Gastroesophageal sphincter (tissue), 4 donors: ENCODE measurements around the gene BST2. TPM values are rescaled to one million over a fixed set of nuclear protein-coding genes. Genes with fewer than 3 reads are reported as not detected.

ENCODE experiments used
- ATAC-seq: fragments of 150-250 bp; one replicate; pipeline ENCODE4 v1.9.1; 2016; ENCODE audit warnings: mild to moderate bottlenecking, moderate library complexity
- H3K27ac ChIP-seq, 4 donors: fragments of 200-600 bp; sonication (generic) in 3 of 4; 1 replicate in 3 of 4; 2 replicates in 1 of 4; pipeline ENCODE4 v1.5.1; 2016 to 2019
- H3K27me3 ChIP-seq: fragments of 200-600 bp; sonication (generic); one replicate; pipeline ENCODE4 v1.5.1; 2019
- H3K36me3 ChIP-seq, 2 donors: fragments of 200-600 bp; sonication (generic); one replicate each; pipeline ENCODE4 v1.5.1; 2019; ENCODE audit warnings: control low read depth in 1 of 2
- H3K4me1 ChIP-seq, 3 donors: fragments of 200-600 bp; sonication (generic); 1 replicate in 2 of 3; 2 replicates in 1 of 3; pipeline ENCODE4 v1.5.1; 2016 to 2019; ENCODE audit warnings: control low read depth in 2 of 3
- H3K4me3 ChIP-seq, 2 donors: fragments of 200-600 bp; sonication (generic); one replicate each; pipeline ENCODE4 v1.5.1; 2019; ENCODE audit warnings: mild to moderate bottlenecking in 1 of 2, moderate library complexity in 1 of 2
- H3K9me3 ChIP-seq, 3 donors: fragments of 200-600 bp; sonication (generic); one replicate each; pipeline ENCODE4 v1.5.1; 2017 to 2019; ENCODE audit warnings: control low read depth in 2 of 3
- CTCF ChIP-seq, 4 experiments: fragments of 200-600 bp in 2 of 4; fragments of 450-650 bp in 2 of 4; sonication (generic) in 1 of 4; IDR thresholded peaks; one replicate each; pipeline ENCODE4 v1.5.1; 2017 to 2019; ENCODE audit warnings: antibody characterized with exemption in 4 of 4, mild to moderate bottlenecking in 2 of 4, moderate library complexity in 2 of 4
- EP300 ChIP-seq: sonication (generic); formaldehyde crosslinking; IDR thresholded peaks from one replicate; pipeline ENCODE4 v1.6.1; 2017; ENCODE audit warnings: antibody characterized with exemption, mild to moderate bottlenecking
- POLR2A ChIP-seq, 2 donors: fragments of 450-650 bp; IDR thresholded peaks; one replicate each; pipeline ENCODE4 v1.6.1; 2017; ENCODE audit warnings: antibody characterized with exemption in 2 of 2, mild to moderate bottlenecking in 2 of 2, moderate library complexity in 1 of 2
- POLR2AphosphoS5 ChIP-seq: sonication (generic); formaldehyde crosslinking; IDR thresholded peaks from one replicate; pipeline ENCODE4 v1.6.1; 2017; ENCODE audit warnings: antibody characterized with exemption
- WGBS, 2 donors: methylation state at CpG; one replicate each; pipeline ENCODE4 v1.1.5; 2018; ENCODE audit warnings: low coverage in 1 of 2; 5-methylcytosine and 5-hydroxymethylcytosine counted together
- total RNA-seq, 4 donors: library from RNA; depleted of rRNA; stranded (reverse); fragments of >200 nt; gene quantifications; one replicate each; pipeline ENCODE4 v1.1.0, GENCODE V29; 2016

Gene BST2
- total RNA-seq, 4 donors from 2014 or later = 36.6 to 196 (median 40.7) TPM

- Histone ChIP-seq H3K36me3 (no peaks in the 10 kb centered on the region), H3K27ac (no peak overlapping the region), H3K4me3 (no peak overlapping the region), H3K9me3 (no peaks in the 10 kb centered on the region), H3K4me1 (peaks cover 0 to 24% (median 0%) of the 10 kb centered on the region in 3 donors), H3K27me3 (peaks cover 14% of the 10 kb centered on the region)
- no peak for TF ChIP-seq EP300
- TF ChIP-seq POLR2A (IDR thresholded peaks at IDR 0.05) = no peak
- no peak for TF ChIP-seq CTCF (IDR thresholded peaks at IDR 0.05)
- WGBS, 2 donors = 75 to 80% methylated on average over 3 to 10 of the region's 11 CpGs
- no peak for ATAC-seq
Observed at GRCh38 chr19:17411801-17412200, 6.4 kb upstream of the BST2 start.

GRCh38 chr19:17409990-17410389, 4.6 kb upstream of the BST2 start:
- peak; percentile 45 for TF ChIP-seq POLR2AphosphoS5
- TF ChIP-seq EP300 = no peak
- Histone ChIP-seq H3K27me3 (peaks cover 10% of the 10 kb centered on the region), H3K27ac (no peak overlapping the region), H3K9me3 (no peaks in the 10 kb centered on the region), H3K4me3 (no peak overlapping the region), H3K4me1 (peaks cover 0 to 39% (median 0%) of the 10 kb centered on the region in 3 donors), H3K36me3 (no peaks in the 10 kb centered on the region)
- no peak for ATAC-seq
- WGBS, 2 donors = 58 to 79% methylated on average over 8 to 9 of the region's 9 CpGs

- peaks cover 15% of the 10 kb centered on the region for H3K27me3 ChIP-seq
- peak overlapping the region in 3 of 4 donors; percentile 72 to 78 (median 72) for H3K27ac ChIP-seq
- ATAC-seq = no peak
- H3K36me3 ChIP-seq = peaks cover 0 to 5% of the 10 kb centered on the region in 2 donors
- H3K4me3 ChIP-seq = peak overlapping the region in 1 of 2 donors; percentile 49
- H3K9me3 ChIP-seq = no peaks in the 10 kb centered on the region
- H3K4me1 ChIP-seq = peaks cover 0 to 38% (median 0%) of the 10 kb centered on the region in 3 donors
- TF ChIP-seq CTCF (IDR thresholded peaks at IDR 0.05) (no peak), POLR2AphosphoS5 (no peak), POLR2A (IDR thresholded peaks at IDR 0.05) (no peak), EP300 (no peak)
- 40% methylated on average over 2 of the region's 2 CpGs; no CpG with 5 or more reads in 1 of the 2 donors for WGBS, 2 donors
Observed at GRCh38 chr19:17406887-17407196, 1.4 kb upstream of the BST2 start.

- TF ChIP-seq EP300 = no peak
- no peak for TF ChIP-seq POLR2AphosphoS5
- no peak for TF ChIP-seq CTCF (IDR thresholded peaks at IDR 0.05)
- TF ChIP-seq POLR2A (IDR thresholded peaks at IDR 0.05) = no peak
- Histone ChIP-seq H3K27ac (peak overlapping the region in 3 of 4 donors; percentile 72 to 78 (median 72)), H3K36me3 (peaks cover 0 to 5% of the 10 kb centered on the region in 2 donors), H3K4me1 (peaks cover 0 to 37% (median 0%) of the 10 kb centered on the region in 3 donors), H3K4me3 (peak overlapping the region; percentile 2 to 49), H3K27me3 (peaks cover 21% of the 10 kb centered on the region), H3K9me3 (no peaks in the 10 kb centered on the region)
- no peak for ATAC-seq
- WGBS, 2 donors = 40 to 73% methylated on average over 1 to 2 of the region's 10 CpGs
Observed at GRCh38 chr19:17406046-17406886, 836 bp upstream of the BST2 start.

- 75 to 90% methylated on average over 3 of the region's 7 CpGs for WGBS, 2 donors
- peak overlapping the region; percentile 30 to 49 for H3K4me3 ChIP-seq
Observed at GRCh38 chr19:17404621-17405249, 695 bp downstream of the BST2 start.

More at GRCh38 chr19:17404621-17405249, 695 bp downstream of the BST2 start:
- ATAC-seq = no peak
- TF ChIP-seq POLR2AphosphoS5 (no peak), EP300 (no peak), POLR2A (IDR thresholded peaks at IDR 0.05) (no peak), CTCF (IDR thresholded peaks at IDR 0.05) (no peak)
- Histone ChIP-seq H3K27me3 (peaks cover 29% of the 10 kb centered on the region), H3K9me3 (no peaks in the 10 kb centered on the region), H3K27ac (peak overlapping the region; percentile 3 to 78 (median 72)), H3K36me3 (peaks cover 0 to 12% of the 10 kb centered on the region in 2 donors), H3K4me1 (peaks cover 0 to 37% (median 0%) of the 10 kb centered on the region in 3 donors)
